Parathyroid adenoma (tissue), 2 donors: ENCODE data around the gene TRIM47.

Source experiments
- H2AFZ ChIP-seq: fragments of 300-600 bp; sonication (generic); one replicate; pipeline ENCODE4 v1.7.0; 2017; ENCODE audit warnings: antibody characterized with exemption, mild to moderate bottlenecking
- H3K27ac ChIP-seq: fragments of 300-600 bp; sonication (generic); one replicate; pipeline ENCODE4 v1.7.0; 2017
- H3K27me3 ChIP-seq: fragments of 300-600 bp; sonication (generic); one replicate; pipeline ENCODE4 v1.7.0; 2017; ENCODE audit warnings: low read length; ENCODE audit not compliant: control insufficient read depth, insufficient read depth
- H3K36me3 ChIP-seq: fragments of 300-600 bp; sonication (generic); one replicate; pipeline ENCODE4 v1.7.0; 2017; ENCODE audit warnings: low read length; ENCODE audit not compliant: control insufficient read depth, insufficient read depth
- H3K4me1 ChIP-seq: fragments of 300-600 bp; sonication (generic); one replicate; pipeline ENCODE4 v1.7.0; 2017; ENCODE audit warnings: control low read depth
- H3K4me2 ChIP-seq: fragments of 300-600 bp; sonication (generic); one replicate; pipeline ENCODE4 v1.7.0; 2017; ENCODE audit warnings: low read length
- H3K4me3 ChIP-seq: fragments of 300-600 bp; sonication (generic); one replicate; pipeline ENCODE4 v1.7.0; 2017; ENCODE audit warnings: low read depth, low read length
- H3K79me2 ChIP-seq: fragments of 300-600 bp; sonication (generic); one replicate; pipeline ENCODE4 v1.7.0; 2017; ENCODE audit warnings: control low read depth
- H3K9ac ChIP-seq: fragments of 300-600 bp; sonication (generic); one replicate; pipeline ENCODE4 v1.7.0; 2017; ENCODE audit warnings: mild to moderate bottlenecking
- H3K9me3 ChIP-seq: fragments of 300-600 bp; sonication (generic); one replicate; pipeline ENCODE4 v1.7.0; 2017; ENCODE audit warnings: low read length; ENCODE audit not compliant: control insufficient read depth
- CTCF ChIP-seq: fragments of 300-600 bp; sonication (generic); IDR thresholded peaks from one replicate; pipeline ENCODE4 v1.7.0; 2017; ENCODE audit warnings: antibody characterized with exemption, mild to moderate bottlenecking
- donor health status: primary hyperparathyroidism.

The TRIM47 gene

DNA sequence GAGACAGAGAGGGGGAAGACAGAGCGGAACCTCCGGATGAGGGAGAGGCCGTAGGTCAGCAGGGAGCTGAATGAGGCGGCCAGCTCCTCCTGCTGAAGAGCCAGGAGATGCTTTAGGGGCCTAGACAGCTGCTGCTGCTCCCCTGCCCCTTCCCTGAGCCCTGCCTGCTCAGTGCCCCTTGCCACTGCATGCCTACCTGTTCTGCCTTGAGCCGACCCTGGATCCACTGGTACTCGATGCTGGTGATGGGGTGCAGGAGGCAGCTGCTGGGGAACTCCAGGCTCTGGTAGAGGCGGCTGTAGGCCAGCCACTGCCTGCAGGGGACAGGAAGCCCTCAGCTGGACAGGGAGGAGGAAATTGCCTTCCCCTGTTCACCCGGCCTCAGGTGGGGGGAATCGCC is 41.8 kb downstream of the TRIM47 start:
- Histone ChIP-seq H3K27ac (no peak overlapping the region), H3K27me3 (no peaks in the 10 kb centered on the region), H3K79me2 (no peaks in the 10 kb centered on the region), H2AFZ (no peak overlapping the region), H3K4me3 (no peak overlapping the region), H3K4me2 (no peak overlapping the region), H3K36me3 (no peaks in the 10 kb centered on the region), H3K9me3 (no peaks in the 10 kb centered on the region), H3K9ac (no peak overlapping the region), H3K4me1 (no peaks in the 10 kb centered on the region)
- no peak for TF ChIP-seq CTCF

GRCh38 chr17:75835654-75835987 is 42.8 kb downstream of the TRIM47 start:
- Histone ChIP-seq H3K4me1 (no peaks in the 10 kb centered on the region), H3K27me3 (no peaks in the 10 kb centered on the region), H3K9me3 (no peaks in the 10 kb centered on the region), H2AFZ (no peak overlapping the region), H3K79me2 (no peaks in the 10 kb centered on the region), H3K27ac (no peak overlapping the region), H3K4me3 (no peak overlapping the region), H3K36me3 (no peaks in the 10 kb centered on the region), H3K9ac (no peak overlapping the region), H3K4me2 (no peak overlapping the region)
- TF ChIP-seq CTCF = no peak

- Histone ChIP-seq H2AFZ (no peak overlapping the region), H3K27me3 (no peaks in the 10 kb centered on the region), H3K9me3 (no peaks in the 10 kb centered on the region), H3K27ac (no peak overlapping the region), H3K4me2 (no peak overlapping the region), H3K79me2 (no peaks in the 10 kb centered on the region), H3K4me3 (no peak overlapping the region), H3K4me1 (no peaks in the 10 kb centered on the region), H3K9ac (no peak overlapping the region), H3K36me3 (no peaks in the 10 kb centered on the region)
- no peak for TF ChIP-seq CTCF
Measured at GRCh38 chr17:75834928-75835653, 43.3 kb downstream of the TRIM47 start.

DNA sequence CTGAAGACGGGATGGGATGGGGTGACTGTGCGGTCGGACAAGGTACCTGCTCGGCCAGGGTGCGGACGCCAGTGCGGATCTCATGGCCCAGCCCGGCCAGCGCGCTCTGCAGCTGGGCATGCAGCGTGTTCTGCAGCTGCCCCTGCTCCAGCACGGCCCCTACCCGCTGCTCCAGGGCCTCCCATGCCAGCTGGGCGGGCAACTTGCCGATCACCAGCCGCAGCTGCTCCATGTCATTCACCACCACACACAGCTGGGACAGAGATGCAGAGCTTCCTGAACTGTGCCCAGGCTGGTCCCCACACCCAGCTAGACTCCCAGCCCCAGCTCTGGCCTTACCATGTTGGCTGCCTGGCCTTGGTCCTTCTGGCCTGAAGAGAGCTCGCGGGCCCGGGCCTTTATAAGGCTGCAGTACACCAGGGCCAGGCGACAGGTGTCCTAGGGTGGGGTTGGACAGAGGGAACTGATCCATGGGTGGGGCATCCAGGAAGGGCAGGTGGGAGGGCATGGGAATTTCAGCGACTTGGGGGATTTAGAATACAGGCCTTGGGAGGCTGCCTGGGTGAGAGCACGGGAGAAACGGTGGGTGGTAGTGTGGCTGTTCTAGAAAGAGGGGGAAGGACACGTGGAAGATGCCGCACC is 44.0 kb downstream of the TRIM47 start:
- TF ChIP-seq CTCF = no peak
- Histone ChIP-seq H3K4me3 (no peak overlapping the region), H3K9ac (no peak overlapping the region), H2AFZ (no peak overlapping the region), H3K27me3 (no peaks in the 10 kb centered on the region), H3K4me2 (no peak overlapping the region), H3K4me1 (no peaks in the 10 kb centered on the region), H3K79me2 (no peaks in the 10 kb centered on the region), H3K9me3 (no peaks in the 10 kb centered on the region), H3K27ac (no peak overlapping the region), H3K36me3 (no peaks in the 10 kb centered on the region)
